NB4 (cell line): ENCODE measurements around the gene COPA.
"Not testable (repeated sequence)": the region's sequence is repeated elsewhere in the genome, so short reads cannot be mapped to it uniquely, and the experiment has no call there.

Experiments used
- DNase-seq: peaks from one replicate; pipeline ENCODE4 v3.0.0; 2010; ENCODE audit warnings: low read depth
- H3K4me3 ChIP-seq: one replicate; pipeline ENCODE4 v1.5.1; 2011; ENCODE audit warnings: mild to moderate bottlenecking, low read depth, low read length, moderate library complexity
- CTCF ChIP-seq: IDR thresholded peaks from one replicate; pipeline ENCODE4 v1.5.1; 2012; ENCODE audit warnings: low read depth, low read length
- MYC ChIP-seq: IDR thresholded peaks from 2 replicates; pipeline ENCODE4 v1.6.1; 2011; ENCODE audit warnings: low read depth, low read length
- POLR2A ChIP-seq: IDR thresholded peaks from 2 replicates; pipeline ENCODE4 v1.6.1; 2011; ENCODE audit warnings: mild to moderate bottlenecking; ENCODE audit not compliant: insufficient read length; ENCODE audit errors: extremely low read depth
- TF ChIP-seq, protein P1 (sequence below): IDR thresholded peaks from 2 replicates; pipeline ENCODE4 v1.6.1; 2011; ENCODE audit warnings: low read depth, low read length

Gene COPA

DNA sequence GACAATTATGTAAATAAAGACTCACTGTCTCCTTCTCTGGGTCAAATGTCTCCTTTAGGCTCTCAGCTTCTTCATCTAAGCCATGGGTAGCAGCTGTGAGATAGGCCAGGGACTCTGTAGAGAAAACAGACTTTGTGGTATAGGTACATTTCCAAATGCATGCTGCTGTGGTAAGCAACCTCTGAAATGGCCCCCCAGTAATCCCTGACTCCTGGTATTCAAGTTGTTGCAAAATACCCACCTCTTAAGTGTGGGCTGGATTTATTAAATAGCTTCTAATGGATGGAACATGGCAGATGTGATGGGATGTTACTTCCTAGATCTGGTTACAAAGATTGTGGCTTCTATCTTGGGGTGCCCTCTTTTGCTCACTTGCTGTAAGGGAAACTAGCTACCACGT is 47.0 kb downstream of the COPA start:
- H3K4me3 ChIP-seq: no peak overlapping the region
- DNase-seq: no peak
- TF ChIP-seq CTCF: no peak
- no peak for TF ChIP-seq MYC

DNA sequence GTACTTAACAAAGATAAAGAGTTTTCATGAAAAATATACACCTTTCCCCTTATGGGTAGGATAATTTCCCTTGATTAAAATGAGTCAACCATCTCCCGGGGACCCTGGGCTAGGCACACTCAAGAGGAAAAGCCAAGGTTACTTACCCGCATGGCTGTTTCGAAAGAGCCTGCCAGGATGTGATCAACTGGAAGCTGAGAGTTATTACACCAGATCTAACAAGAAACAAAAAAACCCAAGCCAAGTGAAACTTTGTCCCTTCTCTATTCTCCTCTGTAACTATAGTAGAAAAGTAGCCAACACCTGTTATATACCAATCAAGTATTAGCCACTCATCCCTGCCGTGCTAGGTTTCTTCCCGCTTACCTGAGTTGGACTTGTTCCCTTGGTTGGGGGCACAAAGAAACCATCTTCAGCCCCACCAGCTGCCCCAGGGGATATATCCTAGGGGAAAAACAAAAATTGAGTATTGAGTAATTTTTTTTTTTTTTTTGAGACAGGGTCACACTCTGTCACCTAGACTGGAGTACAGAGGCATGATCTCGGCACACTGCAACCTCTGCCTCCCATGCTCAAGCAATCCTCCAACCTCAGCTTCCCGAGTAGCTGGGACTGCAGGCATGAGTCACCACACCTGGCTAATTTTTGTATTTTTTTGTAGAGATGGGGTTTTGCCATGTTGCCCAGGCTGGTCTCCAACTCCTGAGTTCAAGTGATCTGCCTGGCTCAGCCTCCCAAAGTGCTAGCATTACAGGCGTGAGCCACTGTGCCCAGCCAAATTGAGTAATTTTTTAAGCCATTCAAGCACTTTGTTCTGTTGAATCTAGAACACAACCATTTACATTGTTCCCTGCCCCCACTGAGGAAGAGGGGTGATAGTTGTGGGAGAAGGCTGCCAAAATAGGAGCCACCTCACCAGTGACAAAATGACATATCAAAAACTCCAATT is 49.8 kb downstream of the COPA start:
- no peak overlapping the region for H3K4me3 ChIP-seq
- DNase-seq: no peak
- TF ChIP-seq CTCF (no peak), MYC (no peak), POLR2A (no peak)
- TF ChIP-seq, protein P1, sequence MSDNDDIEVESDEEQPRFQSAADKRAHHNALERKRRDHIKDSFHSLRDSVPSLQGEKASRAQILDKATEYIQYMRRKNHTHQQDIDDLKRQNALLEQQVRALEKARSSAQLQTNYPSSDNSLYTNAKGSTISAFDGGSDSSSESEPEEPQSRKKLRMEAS: no peak

DNA sequence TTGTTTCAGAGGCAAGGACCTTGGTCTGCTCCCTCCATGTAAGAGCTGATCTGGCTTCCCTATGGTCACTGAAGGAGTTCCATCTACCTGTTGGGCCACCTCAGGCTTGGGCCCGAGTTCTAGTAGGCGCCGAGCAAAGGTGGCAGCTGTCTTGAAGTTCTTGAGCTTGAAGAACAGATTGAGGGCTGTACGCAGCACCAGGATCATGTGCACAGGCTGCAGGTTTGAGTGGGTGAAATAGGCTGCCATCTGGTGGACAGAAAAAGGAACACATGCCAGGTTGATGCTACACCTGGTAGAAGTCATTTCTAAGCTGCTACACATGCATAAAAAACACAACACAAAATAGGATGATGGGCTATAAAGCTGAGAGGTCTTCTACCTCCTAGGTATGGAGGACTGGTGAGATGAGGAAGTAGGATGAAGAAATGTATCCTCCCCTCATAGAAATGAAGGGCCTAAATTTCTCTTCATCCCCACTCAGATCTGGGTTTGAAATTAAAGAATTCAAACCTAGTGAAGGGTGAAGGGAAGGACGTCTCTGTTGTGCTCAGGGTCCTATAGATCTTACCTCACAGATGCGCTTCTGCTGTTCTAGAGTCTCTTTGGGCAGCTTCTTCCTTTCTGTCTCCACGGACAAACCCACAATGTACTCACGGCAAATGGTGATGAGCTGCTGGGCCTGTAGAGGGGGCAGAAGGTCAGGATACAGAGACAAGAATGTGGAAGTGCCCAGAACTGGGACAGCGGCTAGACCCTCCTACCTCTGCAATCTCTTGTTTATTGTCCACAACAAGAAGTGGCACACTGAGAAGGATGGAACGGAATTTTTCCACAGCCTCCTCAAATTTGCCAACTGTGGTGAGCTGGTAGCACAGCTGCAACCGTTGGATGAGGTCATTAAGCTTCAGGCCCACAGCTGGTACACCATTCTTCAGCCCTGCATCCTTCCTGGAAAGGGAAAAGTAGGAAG is 51.5 kb downstream of the COPA start:
- DNase-seq: peak; percentile 76
- TF ChIP-seq, protein P1: peak; percentile 80; the same call in 1 of the 2 replicates
- TF ChIP-seq MYC: no peak
- peak; percentile 70 for TF ChIP-seq CTCF
- no peak overlapping the region for H3K4me3 ChIP-seq

- not testable (repeated sequence) for DNase-seq, H3K4me3 ChIP-seq
Measured at GRCh38 chr1:160287769-160288168, 55.3 kb downstream of the COPA start.

GRCh38 chr1:160285506-160285905 is 57.5 kb downstream of the COPA start:
- DNase-seq: no peak
- TF ChIP-seq CTCF: no peak
- no peak for TF ChIP-seq MYC
- no peak for TF ChIP-seq POLR2A
- TF ChIP-seq, protein P1: no peak
- peak overlapping the region; percentile 92 for H3K4me3 ChIP-seq

GRCh38 chr1:160284782-160285344 is 58.2 kb downstream of the COPA start, which contains the start of gene PEX19:
TSS of gene PEX19 (minus strand) at chr1:160285133. CDS start at chr1:160285124, 9 bp downstream.
- DNase-seq: peak; percentile 93
- TF ChIP-seq CTCF (no peak), MYC (no peak), POLR2A (peak; percentile 77)
- TF ChIP-seq, protein P1: peak; percentile 67
- peak within 1 kb of the TSS; percentile 92 for H3K4me3 ChIP-seq
